HEK293 (cell line): ENCODE measurements around the gene CEP112.

Source experiments
- CTCF ChIA-PET: fragments of 350-600 bp; formaldehyde crosslinking; extraction: SDS; loops from one replicate; lab custom pipeline; 2021; ENCODE audit warnings: antibody characterized with exemption; lab: Yijun Ruan, JAX
- POLR2A ChIA-PET: fragments of 300-600 bp; formaldehyde crosslinking; extraction: SDS; loops from one replicate; lab custom pipeline; 2020; ENCODE audit warnings: antibody characterized with exemption, inconsistent platforms; lab: Yijun Ruan, JAX
- H3K27ac ChIP-seq: fragments of 200-500 bp; sonication (Bioruptor generic); 2 replicates; pipeline ENCODE4 v1.5.1; 2014; ENCODE audit warnings: low read depth, low read length, control low read depth, inconsistent platforms; ENCODE audit errors: extremely low read depth
- H3K36me3 ChIP-seq, 2 experiments: fragments of 200-500 bp in 1 of 2; sonication (Bioruptor generic) in 1 of 2; 1 replicate in 1 of 2; 2 replicates in 1 of 2; pipeline ENCODE4 v1.5.1; 2014 to 2017; ENCODE audit warnings: inconsistent platforms in 2 of 2, low read length in 2 of 2; ENCODE audit not compliant: control insufficient read depth in 2 of 2, insufficient read depth in 1 of 2
- H3K4me1 ChIP-seq: fragments of 200-500 bp; sonication (Bioruptor generic); 2 replicates; pipeline ENCODE4 v1.5.1; 2014; ENCODE audit warnings: mild to moderate bottlenecking, low read length, inconsistent platforms; ENCODE audit not compliant: control insufficient read depth, insufficient read depth
- H3K4me3 ChIP-seq: 2 replicates; pipeline ENCODE4 v1.5.1; 2011; ENCODE audit warnings: low read depth, mild to moderate bottlenecking, control low read depth, low read length, moderate library complexity
- H3K9me3 ChIP-seq: fragments of 200-500 bp; sonication (Bioruptor generic); 2 replicates; pipeline ENCODE4 v1.5.1; 2014; ENCODE audit warnings: low read depth, low read length, inconsistent platforms; ENCODE audit not compliant: control insufficient read depth, insufficient read depth
- GFI1B ChIP-seq: fragments of 450-650 bp; formaldehyde crosslinking; IDR thresholded peaks from 2 replicates; pipeline ENCODE4 v1.5.1; 2016; ENCODE audit warnings: missing biosample characterization, missing genetic modification characterization
- GLIS1 ChIP-seq: fragments of 450-650 bp; formaldehyde crosslinking; IDR thresholded peaks from 2 replicates; pipeline ENCODE4 v1.5.1; 2016; ENCODE audit warnings: missing biosample characterization, missing genetic modification characterization
- IKZF3 ChIP-seq: fragments of 450-650 bp; IDR thresholded peaks from 2 replicates; pipeline ENCODE4 v1.5.0; 2018; ENCODE audit warnings: missing biosample characterization, mild to moderate bottlenecking, missing genetic modification characterization, moderate library complexity
- KLF10 ChIP-seq: fragments of 450-650 bp; IDR thresholded peaks from 2 replicates; pipeline ENCODE4 v1.5.1; 2018; ENCODE audit warnings: missing biosample characterization, mild to moderate bottlenecking, missing genetic modification characterization
- REPIN1 ChIP-seq: fragments of 450-650 bp; formaldehyde crosslinking; IDR thresholded peaks from 2 replicates; pipeline ENCODE4 v1.5.1; 2017; ENCODE audit warnings: missing biosample characterization, missing genetic modification characterization, low read depth
- SP7 ChIP-seq: fragments of 450-650 bp; formaldehyde crosslinking; IDR thresholded peaks from 2 replicates; pipeline ENCODE4 v1.5.1; 2016; ENCODE audit warnings: missing biosample characterization, missing genetic modification characterization
- WT1 ChIP-seq: fragments of 450-650 bp; formaldehyde crosslinking; IDR thresholded peaks from 2 replicates; pipeline ENCODE4 v1.5.1; 2016; ENCODE audit warnings: missing biosample characterization, missing genetic modification characterization
- ZBTB21 ChIP-seq: fragments of 450-650 bp; formaldehyde crosslinking; IDR thresholded peaks from 2 replicates; pipeline ENCODE4 v1.5.1; 2017; ENCODE audit warnings: missing biosample characterization, missing genetic modification characterization
- ZBTB44 ChIP-seq: fragments of 450-650 bp; IDR thresholded peaks from 2 replicates; pipeline ENCODE4 v1.5.1; 2018; ENCODE audit warnings: missing biosample characterization, mild to moderate bottlenecking, missing genetic modification characterization
- ZBTB8A ChIP-seq: fragments of 450-650 bp; formaldehyde crosslinking; IDR thresholded peaks from 2 replicates; pipeline ENCODE4 v1.5.1; 2016; ENCODE audit warnings: missing biosample characterization, missing genetic modification characterization
- ZNF10 ChIP-seq: fragments of 450-650 bp; formaldehyde crosslinking; IDR thresholded peaks from 2 replicates; pipeline ENCODE4 v1.5.1; 2017; ENCODE audit warnings: missing biosample characterization, missing genetic modification characterization
- ZNF112 ChIP-seq: fragments of 450-650 bp; formaldehyde crosslinking; IDR thresholded peaks from 2 replicates; pipeline ENCODE4 v1.5.0; 2017; ENCODE audit warnings: missing biosample characterization, missing genetic modification characterization
- ZNF114 ChIP-seq: fragments of 450-650 bp; formaldehyde crosslinking; IDR thresholded peaks from 2 replicates; pipeline ENCODE4 v1.5.0; 2017; ENCODE audit warnings: missing biosample characterization, missing genetic modification characterization
- ZNF132 ChIP-seq: fragments of 450-650 bp; formaldehyde crosslinking; IDR thresholded peaks from 2 replicates; pipeline ENCODE4 v1.5.1; 2017; ENCODE audit warnings: missing biosample characterization, missing genetic modification characterization, borderline replicate concordance
- ZNF133 ChIP-seq: fragments of 450-650 bp; formaldehyde crosslinking; IDR thresholded peaks from 2 replicates; pipeline ENCODE4 v1.5.1; 2016; ENCODE audit warnings: missing biosample characterization, missing genetic modification characterization
- ZNF146 ChIP-seq: fragments of 450-650 bp; formaldehyde crosslinking; IDR thresholded peaks from 2 replicates; pipeline ENCODE4 v1.5.1; 2016; ENCODE audit warnings: missing biosample characterization, missing genetic modification characterization
- ZNF155 ChIP-seq: fragments of 450-650 bp; formaldehyde crosslinking; IDR thresholded peaks from 2 replicates; pipeline ENCODE4 v1.5.1; 2016; ENCODE audit warnings: missing biosample characterization, missing genetic modification characterization
- ZNF214 ChIP-seq: fragments of 450-650 bp; formaldehyde crosslinking; IDR thresholded peaks from 2 replicates; pipeline ENCODE4 v1.5.1; 2017; ENCODE audit warnings: missing biosample characterization, mild to moderate bottlenecking, missing genetic modification characterization, borderline replicate concordance
- ZNF23 ChIP-seq: fragments of 450-650 bp; formaldehyde crosslinking; IDR thresholded peaks from 2 replicates; pipeline ENCODE4 v1.5.1; 2016; ENCODE audit warnings: missing biosample characterization, missing genetic modification characterization, borderline replicate concordance
- ZNF302 ChIP-seq: fragments of 450-650 bp; formaldehyde crosslinking; IDR thresholded peaks from 2 replicates; pipeline ENCODE4 v1.5.1; 2016; ENCODE audit warnings: missing biosample characterization, missing genetic modification characterization, low read depth
- ZNF311 ChIP-seq: fragments of 450-650 bp; formaldehyde crosslinking; IDR thresholded peaks from 2 replicates; pipeline ENCODE4 v1.5.1; 2017; ENCODE audit warnings: missing biosample characterization, missing genetic modification characterization, borderline replicate concordance
- ZNF354C ChIP-seq: fragments of 450-650 bp; formaldehyde crosslinking; IDR thresholded peaks from 2 replicates; pipeline ENCODE4 v1.5.1; 2016; ENCODE audit warnings: missing biosample characterization, missing genetic modification characterization, low read depth, borderline replicate concordance
- ZNF391 ChIP-seq: fragments of 450-650 bp; formaldehyde crosslinking; IDR thresholded peaks from 2 replicates; pipeline ENCODE4 v1.5.1; 2016; ENCODE audit warnings: low read depth, missing biosample characterization, missing genetic modification characterization, borderline replicate concordance
- ZNF426 ChIP-seq: fragments of 450-650 bp; formaldehyde crosslinking; IDR thresholded peaks from 2 replicates; pipeline ENCODE4 v1.5.1; 2017; ENCODE audit warnings: missing biosample characterization, missing genetic modification characterization, mild to moderate bottlenecking, inconsistent platforms, moderate library complexity
- ZNF449 ChIP-seq: fragments of 450-650 bp; formaldehyde crosslinking; IDR thresholded peaks from 2 replicates; pipeline ENCODE4 v1.5.1; 2017; ENCODE audit warnings: missing biosample characterization, mild to moderate bottlenecking, missing genetic modification characterization, moderate library complexity
- ZNF548 ChIP-seq: fragments of 450-650 bp; formaldehyde crosslinking; IDR thresholded peaks from 2 replicates; pipeline ENCODE4 v1.5.1; 2016; ENCODE audit warnings: missing biosample characterization, missing genetic modification characterization
- ZNF555 ChIP-seq: fragments of 450-650 bp; formaldehyde crosslinking; conservative IDR thresholded peaks from 2 replicates; pipeline ENCODE4 v1.5.1; 2017; ENCODE audit warnings: missing biosample characterization, mild to moderate bottlenecking, missing genetic modification characterization, inconsistent platforms
- ZNF561 ChIP-seq: fragments of 450-650 bp; IDR thresholded peaks from 2 replicates; pipeline ENCODE4 v1.5.1; 2018; ENCODE audit warnings: missing biosample characterization, missing genetic modification characterization, borderline replicate concordance
- ZNF571 ChIP-seq: fragments of 450-650 bp; formaldehyde crosslinking; IDR thresholded peaks from 2 replicates; pipeline ENCODE4 v1.5.0; 2017; ENCODE audit warnings: missing biosample characterization, missing genetic modification characterization
- ZNF624 ChIP-seq: fragments of 450-650 bp; formaldehyde crosslinking; IDR thresholded peaks from 2 replicates; pipeline ENCODE4 v1.5.1; 2017; ENCODE audit warnings: missing biosample characterization, missing genetic modification characterization
- ZNF654 ChIP-seq: fragments of 450-650 bp; formaldehyde crosslinking; IDR thresholded peaks from 2 replicates; pipeline ENCODE4 v1.5.1; 2016; ENCODE audit warnings: low read depth, missing biosample characterization, missing genetic modification characterization
- ZNF704 ChIP-seq: fragments of 450-650 bp; formaldehyde crosslinking; IDR thresholded peaks from 2 replicates; pipeline ENCODE4 v1.5.1; 2016; ENCODE audit warnings: missing biosample characterization, missing genetic modification characterization
- ZNF791 ChIP-seq: fragments of 450-650 bp; formaldehyde crosslinking; IDR thresholded peaks from 2 replicates; pipeline ENCODE4 v1.5.1; 2016; ENCODE audit warnings: missing biosample characterization, missing genetic modification characterization
- ZSCAN23 ChIP-seq: fragments of 450-650 bp; formaldehyde crosslinking; IDR thresholded peaks from 2 replicates; pipeline ENCODE4 v1.5.1; 2016; ENCODE audit warnings: missing biosample characterization, missing genetic modification characterization

Gene CEP112

GRCh38 chr17:66138120-66138519 lies 53.8 kb downstream of the CEP112 start (continued):
- TF ChIP-seq ZNF214: no peak
- no peak for TF ChIP-seq ZBTB8A
- no peak for TF ChIP-seq ZNF449 (tag by site-specific recombination)
- no peak for TF ChIP-seq ZNF391
- no peak for TF ChIP-seq ZNF133 (tag by site-specific recombination)
- no peak for TF ChIP-seq ZNF571 (tag by site-specific recombination)
- no peak for TF ChIP-seq REPIN1 (tag by site-specific recombination)

GRCh38 chr17:66135896-66136295 lies 56.0 kb downstream of the CEP112 start:
- POLR2A ChIA-PET: no interaction called here
- Histone ChIP-seq H3K4me1 (no peaks in the 10 kb centered on the region), H3K27ac (no peak overlapping the region), H3K9me3 (no peaks in the 10 kb centered on the region), H3K4me3 (no peak overlapping the region), H3K36me3 (peaks cover 15 to 31% of the 10 kb centered on the region in 2 experiments; a peak in 2 of 3 replicates)
- CTCF ChIA-PET: no interaction called here
- TF ChIP-seq ZNF791 (tag by site-specific recombination) (no peak), SP7 (tag by site-specific recombination) (no peak), ZNF624 (tag by site-specific recombination) (no peak), ZNF114 (tag by site-specific recombination) (no peak), ZNF704 (tag by site-specific recombination) (no peak), ZNF354C (tag by site-specific recombination) (no peak), ZSCAN23 (tag by site-specific recombination) (no peak), ZNF561 (tag by site-specific recombination) (no peak), ZBTB44 (tag by site-specific recombination) (no peak), WT1 (tag by site-specific recombination) (no peak), GFI1B (tag by site-specific recombination) (no peak), ZNF10 (tag by site-specific recombination) (no peak), ZNF426 (tag by site-specific recombination) (no peak), ZNF146 (no peak), ZNF555 (tag by site-specific recombination) (no peak), ZNF654 (tag by site-specific recombination) (no peak)

DNA sequence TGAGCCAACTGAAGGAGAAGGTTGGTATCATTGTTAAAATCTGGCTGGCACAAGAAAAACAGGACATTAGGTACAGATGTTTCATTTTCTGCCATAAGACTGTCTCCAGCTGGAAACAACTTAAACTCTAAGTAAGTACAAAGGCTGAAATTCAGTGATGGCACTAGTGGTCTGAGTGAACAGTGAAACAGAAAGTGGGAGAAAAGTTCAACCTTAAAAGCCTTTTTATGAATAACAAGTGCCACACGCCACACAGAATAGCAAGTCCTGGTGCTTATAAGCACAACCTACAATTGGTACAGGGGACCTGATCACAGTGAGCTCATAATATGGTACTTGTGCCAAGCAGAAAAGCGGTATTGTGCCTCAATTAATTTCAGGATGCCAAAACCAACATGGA lies 56.7 kb downstream of the CEP112 start:
- ChIA-PET CTCF (no interaction called here), POLR2A (no interaction called here)
- Histone ChIP-seq H3K9me3 (no peaks in the 10 kb centered on the region), H3K27ac (no peak overlapping the region), H3K4me1 (no peaks in the 10 kb centered on the region), H3K4me3 (no peak overlapping the region), H3K36me3 (peaks cover 15 to 31% of the 10 kb centered on the region in 2 experiments; a peak in 2 of 3 replicates)
- TF ChIP-seq IKZF3 (tag by site-specific recombination): no peak
- no peak for TF ChIP-seq KLF10 (tag by site-specific recombination)
- no peak for TF ChIP-seq ZNF302 (tag by site-specific recombination)
- no peak for TF ChIP-seq ZNF311 (tag by site-specific recombination)
- TF ChIP-seq GLIS1 (tag by site-specific recombination): no peak
- no peak for TF ChIP-seq WT1 (tag by site-specific recombination)
- no peak for TF ChIP-seq ZNF548 (tag by site-specific recombination)
- no peak for TF ChIP-seq ZNF155 (tag by site-specific recombination)
- TF ChIP-seq ZNF132 (tag by site-specific recombination): no peak
- no peak for TF ChIP-seq ZNF112 (tag by site-specific recombination)
- TF ChIP-seq ZNF23 (tag by site-specific recombination): no peak
- no peak for TF ChIP-seq ZBTB21
